Vagina (tissue), 2 donors: ENCODE results near the gene PTPN21.

Source experiments
- CTCF ChIP-seq, 3 experiments: fragments of 450-650 bp in 2 of 3; fragments of 200-600 bp in 1 of 3; sonication (generic) in 1 of 3; IDR thresholded peaks; one replicate each; pipeline ENCODE4 v1.5.1; 2017 to 2019; ENCODE audit warnings: antibody characterized with exemption in 3 of 3, mild to moderate bottlenecking in 2 of 3, moderate library complexity in 2 of 3
- POLR2A ChIP-seq, 2 donors: fragments of 450-650 bp; IDR thresholded peaks; one replicate each; pipeline ENCODE4 v1.6.1; 2017; ENCODE audit warnings: antibody characterized with exemption in 2 of 2, mild to moderate bottlenecking in 2 of 2, moderate library complexity in 2 of 2
- POLR2AphosphoS5 ChIP-seq, 2 donors: sonication (generic); formaldehyde crosslinking; IDR thresholded peaks; one replicate each; pipeline ENCODE4 v1.9.0; 2017; ENCODE audit warnings: antibody characterized with exemption in 2 of 2, mild to moderate bottlenecking in 2 of 2, low read depth in 1 of 2; ENCODE audit not compliant: insufficient read depth in 1 of 2

GRCh38 chr14:88542857-88543795, 11.7 kb downstream of the PTPN21 start:
- TF ChIP-seq CTCF (IDR thresholded peaks at IDR 0.05) (no peak), POLR2AphosphoS5 (IDR thresholded peaks at IDR 0.05; ENCODE audit: insufficient read depth in 1 of 2, low read depth in 1 of 2) (no peak), POLR2A (IDR thresholded peaks at IDR 0.05) (no peak)
